Vagina (tissue), 2 donors: ENCODE data around the gene MRPL52. TPM values are rescaled to one million over a fixed set of nuclear protein-coding genes. Genes with fewer than 3 reads are reported as not detected.

ENCODE experiments used
- DNase-seq, 2 donors: peaks; one replicate each; pipeline ENCODE4 v3.0.0-alpha.2; 2017; ENCODE audit errors: extremely low spot score in 2 of 2
- H3K27ac ChIP-seq: fragments of 200-600 bp; sonication (generic); one replicate; pipeline ENCODE4 v1.5.1; 2019
- H3K27me3 ChIP-seq: fragments of 200-600 bp; sonication (generic); one replicate; pipeline ENCODE4 v1.5.1; 2019
- H3K36me3 ChIP-seq, 2 donors: fragments of 200-600 bp; sonication (generic); one replicate each; pipeline ENCODE4 v1.5.1; 2017 to 2019
- H3K4me1 ChIP-seq: fragments of 200-600 bp; sonication (generic); one replicate; pipeline ENCODE4 v1.5.1; 2019
- H3K4me3 ChIP-seq, 2 donors: fragments of 200-600 bp; sonication (generic); 1 replicate in 1 of 2; 2 replicates in 1 of 2; pipeline ENCODE4 v1.5.1; 2016 to 2019
- H3K9me3 ChIP-seq: fragments of 200-600 bp; sonication (generic); one replicate; pipeline ENCODE4 v1.5.1; 2019
- CTCF ChIP-seq, 3 experiments: fragments of 450-650 bp in 2 of 3; fragments of 200-600 bp in 1 of 3; sonication (generic) in 1 of 3; IDR thresholded peaks; one replicate each; pipeline ENCODE4 v1.5.1; 2017 to 2019; ENCODE audit warnings: antibody characterized with exemption in 3 of 3, mild to moderate bottlenecking in 2 of 3, moderate library complexity in 2 of 3
- POLR2A ChIP-seq, 2 donors: fragments of 450-650 bp; IDR thresholded peaks; one replicate each; pipeline ENCODE4 v1.6.1; 2017; ENCODE audit warnings: antibody characterized with exemption in 2 of 2, mild to moderate bottlenecking in 2 of 2, moderate library complexity in 2 of 2
- POLR2AphosphoS5 ChIP-seq, 2 donors: sonication (generic); formaldehyde crosslinking; IDR thresholded peaks; one replicate each; pipeline ENCODE4 v1.9.0; 2017; ENCODE audit warnings: antibody characterized with exemption in 2 of 2, mild to moderate bottlenecking in 2 of 2, low read depth in 1 of 2; ENCODE audit not compliant: insufficient read depth in 1 of 2
- intact Hi-C: fragments of 100-400 bp; cut with DNase I; formaldehyde crosslinking; loops from one replicate; pipeline ENCODE4 v1.15.1; 2023
- total RNA-seq: library from RNA; depleted of rRNA; stranded (reverse); fragments of >200 nt; gene quantifications from one replicate; pipeline ENCODE4 v1.2.3, GENCODE V29; 2016

Gene MRPL52
- total RNA-seq, 1 donor from 2014 or later: 68.0 TPM

GRCh38 chr14:22875748-22876319 is 46.1 kb downstream of the MRPL52 start:
- TF ChIP-seq CTCF (IDR thresholded peaks at IDR 0.05) (no peak), POLR2A (IDR thresholded peaks at IDR 0.05) (no peak), POLR2AphosphoS5 (IDR thresholded peaks at IDR 0.05; ENCODE audit: insufficient read depth in 1 of 2, low read depth in 1 of 2) (no peak)
- Histone ChIP-seq H3K27me3 (no peaks in the 10 kb centered on the region), H3K9me3 (no peaks in the 10 kb centered on the region), H3K27ac (no peak overlapping the region), H3K4me3 (no peak overlapping the region), H3K4me1 (peaks cover 19% of the 10 kb centered on the region), H3K36me3 (peaks cover 16 to 56% of the 10 kb centered on the region in 2 donors)
- intact Hi-C loops: no loop called here
- no peak for DNase-seq

GRCh38 chr14:22877000-22877501 is 47.4 kb downstream of the MRPL52 start:
- H3K27me3 ChIP-seq: no peaks in the 10 kb centered on the region
- peaks cover 15% of the 10 kb centered on the region for H3K4me1 ChIP-seq
- intact Hi-C loops: no loop called here
- H3K4me3 ChIP-seq: no peak overlapping the region
- peaks cover 16 to 56% of the 10 kb centered on the region in 2 donors for H3K36me3 ChIP-seq
- no peaks in the 10 kb centered on the region for H3K9me3 ChIP-seq
- TF ChIP-seq CTCF (IDR thresholded peaks at IDR 0.05) (no peak), POLR2AphosphoS5 (IDR thresholded peaks at IDR 0.05; ENCODE audit: insufficient read depth in 1 of 2, low read depth in 1 of 2) (no peak), POLR2A (IDR thresholded peaks at IDR 0.05) (no peak)
- H3K27ac ChIP-seq: no peak overlapping the region
- DNase-seq: no peak

GRCh38 chr14:22878271-22879246 is 48.9 kb downstream of the MRPL52 start:
- no peak overlapping the region for H3K27ac ChIP-seq
- DNase-seq: no peak
- H3K36me3 ChIP-seq: peaks cover 16 to 56% of the 10 kb centered on the region in 2 donors
- H3K27me3 ChIP-seq: no peaks in the 10 kb centered on the region
- H3K9me3 ChIP-seq: no peaks in the 10 kb centered on the region
- H3K4me3 ChIP-seq: no peak overlapping the region
- TF ChIP-seq POLR2AphosphoS5 (IDR thresholded peaks at IDR 0.05; ENCODE audit: insufficient read depth in 1 of 2, low read depth in 1 of 2) (no peak), POLR2A (IDR thresholded peaks at IDR 0.05) (no peak), CTCF (IDR thresholded peaks at IDR 0.05) (no peak)
- intact Hi-C loops: no loop called here
- H3K4me1 ChIP-seq: peaks cover 10% of the 10 kb centered on the region

- TF ChIP-seq POLR2AphosphoS5 (IDR thresholded peaks at IDR 0.05; ENCODE audit: insufficient read depth in 1 of 2, low read depth in 1 of 2): no peak
- TF ChIP-seq POLR2A (IDR thresholded peaks at IDR 0.05): no peak
- TF ChIP-seq CTCF (IDR thresholded peaks at IDR 0.05): no peak
- intact Hi-C loops: no loop called here
Measured at GRCh38 chr14:22882064-22882463, 52.4 kb downstream of the MRPL52 start.

More at GRCh38 chr14:22882064-22882463, 52.4 kb downstream of the MRPL52 start:
- H3K4me3 ChIP-seq: no peak overlapping the region
- peaks cover 13% of the 10 kb centered on the region for H3K4me1 ChIP-seq
- H3K9me3 ChIP-seq: no peaks in the 10 kb centered on the region
- H3K27me3 ChIP-seq: no peaks in the 10 kb centered on the region
- H3K27ac ChIP-seq: no peak overlapping the region
- DNase-seq: no peak
- H3K36me3 ChIP-seq: peaks cover 5 to 21% of the 10 kb centered on the region in 2 donors
